IPS-11a (cell line): ENCODE data around the gene CCDC127.
"Not testable (repeated sequence)": the region's sequence is repeated elsewhere in the genome, so short reads cannot be mapped to it uniquely, and the experiment has no call there.

Source experiments
- H3K4me3 ChIP-seq: one replicate; pipeline ENCODE4 v1.5.1; 2013; ENCODE audit warnings: low read depth, low read length, control low read depth

The CCDC127 gene

DNA sequence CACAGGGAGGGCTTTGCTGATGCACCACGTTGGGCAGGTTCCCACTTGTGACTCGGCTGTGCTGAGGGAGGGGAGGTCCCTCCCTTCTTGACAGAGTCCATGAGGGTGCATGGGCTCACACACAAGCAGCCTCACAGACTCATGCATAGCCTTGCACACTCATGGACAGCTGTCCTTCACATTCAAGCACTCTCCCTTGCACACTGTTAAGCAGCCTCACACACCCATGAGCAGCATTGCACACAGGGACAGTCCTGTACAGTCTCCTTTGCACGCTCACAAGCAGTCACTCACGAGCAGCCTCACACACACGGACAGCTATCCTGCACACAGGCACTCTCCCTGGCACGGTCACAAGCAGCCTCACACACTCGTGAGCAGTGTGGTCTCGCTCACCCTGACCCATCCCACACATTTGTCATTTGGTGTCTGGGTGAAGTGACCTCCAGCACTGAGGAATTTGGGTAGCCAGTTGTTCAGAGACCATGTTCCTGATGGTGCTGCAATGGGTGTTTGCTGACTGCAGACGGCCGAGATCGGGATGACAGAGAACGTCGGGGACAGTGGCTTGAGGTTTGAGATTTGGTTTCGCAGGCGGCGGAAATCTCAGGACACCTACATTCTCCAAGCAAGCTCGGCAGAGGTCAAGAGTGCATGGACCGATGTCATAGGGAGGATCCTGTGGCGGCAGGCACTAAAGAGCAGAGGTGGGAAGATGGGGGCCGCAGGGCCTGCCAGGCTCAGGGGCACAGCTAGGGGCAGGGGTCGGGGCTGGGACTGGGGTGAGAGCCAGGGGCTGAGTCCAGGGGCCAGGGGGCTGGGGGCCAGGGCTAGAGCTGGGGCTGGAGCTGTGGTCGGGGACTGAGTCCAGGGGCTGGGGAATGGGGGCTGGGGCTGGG lies 44.3 kb downstream of the CCDC127 start:
- H3K4me3 ChIP-seq = no peak overlapping the region

DNA sequence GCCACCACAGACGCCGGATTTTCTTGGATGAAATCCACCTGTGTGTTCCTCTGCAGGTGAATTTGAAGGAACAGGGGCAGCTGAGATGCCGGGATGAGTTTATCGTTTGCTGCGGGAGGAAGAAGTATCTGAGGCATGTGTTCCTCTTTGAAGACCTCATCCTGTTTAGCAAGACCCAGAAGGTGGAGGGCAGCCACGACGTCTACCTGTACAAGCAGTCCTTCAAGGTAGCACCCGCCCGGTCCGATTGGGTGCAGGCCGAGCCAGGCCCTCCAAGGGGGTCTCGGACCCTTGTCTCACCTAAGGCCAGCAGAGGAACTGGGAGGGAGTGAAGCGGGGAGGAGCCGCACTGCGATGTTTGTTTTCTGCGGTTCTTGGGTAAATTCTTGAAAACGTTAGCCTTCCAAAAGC lies 45.1 kb downstream of the CCDC127 start:
- H3K4me3 ChIP-seq = no peak overlapping the region

DNA sequence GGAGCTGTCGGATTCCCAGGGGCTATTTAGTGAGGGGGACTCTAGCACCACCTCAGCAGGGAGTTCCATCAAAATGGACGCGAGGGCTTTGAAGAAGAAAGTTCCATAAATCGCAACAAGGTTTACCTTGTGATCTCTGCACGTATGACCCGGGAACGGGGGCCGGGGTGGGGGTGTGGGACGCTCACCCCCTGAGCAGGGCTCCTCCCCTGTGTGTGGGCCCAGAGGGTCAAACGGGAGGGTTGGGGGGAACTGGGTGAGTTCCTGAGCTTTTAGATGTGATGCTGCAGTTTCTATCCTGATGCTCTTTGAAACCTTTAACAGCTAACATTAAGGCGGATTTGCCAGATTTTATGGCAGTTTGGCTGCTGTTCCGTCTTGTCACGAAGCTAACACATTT lies 45.5 kb downstream of the CCDC127 start:
- no peak overlapping the region for H3K4me3 ChIP-seq

DNA sequence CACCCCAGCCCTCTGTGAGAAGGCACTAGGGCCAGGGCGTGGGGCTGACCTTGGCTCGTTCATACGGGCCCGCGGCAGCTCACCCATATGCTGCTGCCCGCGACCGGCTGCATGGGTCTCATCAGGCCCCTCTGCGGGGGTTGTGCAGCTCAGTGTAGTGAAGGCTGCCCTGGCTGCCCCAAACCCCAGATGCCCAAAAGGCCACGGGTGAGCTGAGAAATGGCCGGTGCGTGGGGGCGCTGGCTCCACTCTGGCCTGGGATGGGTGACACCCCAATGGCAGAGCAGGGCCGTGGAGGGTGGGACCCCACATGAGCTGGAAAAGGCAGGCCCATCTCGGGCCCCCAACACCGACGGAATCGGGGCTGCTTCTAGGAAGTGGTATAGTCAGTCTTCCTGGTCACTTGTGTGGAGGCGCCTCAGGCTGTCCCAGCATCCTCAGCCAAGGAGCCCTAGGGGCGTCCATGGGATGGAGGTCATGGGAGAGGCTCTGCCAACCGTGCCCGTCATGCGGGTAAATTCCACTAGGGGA lies 46.1 kb downstream of the CCDC127 start:
- H3K4me3 ChIP-seq = no peak overlapping the region

DNA sequence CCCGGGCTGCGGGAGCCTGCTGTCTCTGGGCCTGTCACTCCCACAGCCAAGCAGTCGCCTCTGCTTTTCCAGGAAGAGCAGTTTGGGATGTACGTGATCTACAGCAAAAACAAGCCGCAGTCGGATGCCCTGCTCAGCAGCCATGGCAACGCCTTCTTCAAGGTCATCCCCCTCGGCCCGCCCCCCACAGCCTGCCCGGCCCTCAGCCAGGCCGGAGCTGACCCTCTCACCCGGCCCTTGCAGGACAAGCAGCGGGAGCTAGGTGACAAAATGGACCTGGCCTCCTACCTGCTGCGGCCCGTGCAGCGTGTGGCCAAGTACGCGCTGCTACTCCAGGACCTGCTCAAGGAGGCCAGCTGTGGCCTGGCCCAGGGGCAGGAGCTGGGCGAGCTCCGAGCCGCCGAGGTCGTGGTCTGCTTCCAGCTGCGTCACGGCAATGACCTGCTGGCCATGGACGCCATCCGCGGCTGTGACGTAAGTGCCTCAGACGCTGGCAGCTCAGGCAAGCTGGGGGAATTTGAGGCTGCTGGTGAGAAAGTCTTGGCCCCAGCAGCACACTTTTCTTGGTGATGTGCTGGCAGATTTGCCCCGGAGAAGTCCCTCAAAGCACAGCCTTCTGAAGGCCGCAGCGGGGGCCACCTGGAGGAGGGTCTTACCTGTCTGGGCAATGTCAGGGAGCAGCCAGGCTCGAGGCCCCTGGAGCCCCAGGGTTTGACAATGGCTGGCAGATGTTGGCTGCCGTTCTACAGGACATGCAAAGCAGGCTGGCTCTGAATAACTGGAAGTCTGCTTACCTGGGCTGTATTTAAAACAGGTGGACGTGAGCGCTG lies 46.8 kb downstream of the CCDC127 start:
- H3K4me3 ChIP-seq = no peak overlapping the region

DNA sequence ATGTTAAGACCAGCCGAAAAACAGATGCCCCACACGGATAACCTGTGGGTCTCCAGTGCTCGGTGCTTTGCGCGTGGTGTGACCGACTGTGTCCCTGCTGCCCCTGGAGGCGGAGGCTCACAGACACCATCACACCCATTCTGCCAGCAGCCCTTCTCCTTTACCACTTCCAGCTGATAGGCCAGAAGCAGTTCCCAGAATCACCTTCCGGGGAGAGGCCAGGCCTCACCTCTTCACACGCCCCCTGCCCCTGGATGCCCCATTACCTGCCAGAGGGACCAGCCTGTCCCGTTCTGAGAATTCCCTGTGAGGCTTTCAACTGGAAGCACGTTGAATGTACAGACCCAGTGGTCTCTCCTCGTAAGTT lies 48.2 kb downstream of the CCDC127 start:
- no peak overlapping the region for H3K4me3 ChIP-seq

DNA sequence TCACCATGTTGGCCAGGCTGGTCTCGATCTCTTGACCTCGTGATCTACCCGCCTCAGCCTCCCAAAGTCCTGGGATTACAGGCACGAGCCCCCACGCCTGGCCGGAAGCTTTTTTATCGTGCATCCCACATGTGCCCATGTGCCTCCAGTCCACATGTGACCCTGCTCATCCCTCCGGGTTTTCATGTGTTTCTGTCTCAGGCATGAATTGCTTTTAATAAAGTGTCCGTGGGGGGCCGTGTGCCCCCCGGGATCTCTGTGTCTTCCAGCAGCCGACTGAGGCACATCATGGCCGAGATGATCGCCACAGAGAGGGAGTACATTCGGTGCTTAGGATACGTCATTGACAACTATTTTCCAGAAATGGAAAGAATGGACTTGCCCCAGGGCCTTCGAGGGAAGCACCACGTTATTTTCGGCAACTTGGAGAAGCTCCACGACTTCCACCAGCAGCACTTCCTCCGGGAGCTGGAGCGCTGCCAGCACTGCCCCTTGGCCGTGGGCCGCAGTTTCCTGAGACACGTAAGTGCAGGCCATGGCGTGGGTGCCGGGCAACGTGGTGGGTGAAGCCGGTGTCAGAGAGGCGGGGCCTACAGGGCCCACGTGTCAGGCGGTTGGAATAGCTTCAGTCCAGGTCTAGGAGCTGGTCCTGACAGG lies 48.8 kb downstream of the CCDC127 start:
- H3K4me3 ChIP-seq = no peak overlapping the region

DNA sequence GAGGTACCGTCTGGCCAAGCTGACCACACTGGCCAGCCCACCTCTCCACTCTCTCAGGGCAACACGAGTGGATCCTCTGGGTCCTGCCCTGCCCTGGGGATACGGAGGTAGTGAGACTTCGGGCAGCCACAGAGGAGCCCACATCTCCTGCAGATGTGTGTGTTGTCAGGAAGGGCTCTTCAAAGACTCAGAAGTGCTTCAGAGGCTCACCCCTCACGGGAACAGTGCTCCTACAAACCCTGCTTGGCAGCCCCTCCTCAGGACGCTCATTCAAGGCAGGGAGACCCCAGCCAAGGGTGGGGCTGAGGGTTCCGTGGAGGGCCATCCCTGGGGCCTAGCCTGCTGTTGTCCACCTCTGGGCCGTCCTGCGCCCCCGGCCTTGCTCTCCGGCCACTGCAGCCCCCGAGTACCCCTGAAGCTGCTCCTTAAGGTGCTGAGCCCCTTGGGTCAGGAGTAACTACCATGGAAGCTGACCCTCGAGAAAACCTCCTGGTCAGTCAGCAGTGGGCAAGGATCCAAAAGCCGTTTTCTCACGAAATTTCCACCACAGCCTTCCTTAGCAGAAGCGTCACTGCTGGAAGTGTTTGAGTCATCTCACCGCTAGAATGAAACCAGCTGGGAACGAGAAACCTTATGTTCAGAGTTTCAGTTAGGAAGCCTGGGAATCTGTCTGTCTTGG lies 49.8 kb downstream of the CCDC127 start:
- no peak overlapping the region for H3K4me3 ChIP-seq

DNA sequence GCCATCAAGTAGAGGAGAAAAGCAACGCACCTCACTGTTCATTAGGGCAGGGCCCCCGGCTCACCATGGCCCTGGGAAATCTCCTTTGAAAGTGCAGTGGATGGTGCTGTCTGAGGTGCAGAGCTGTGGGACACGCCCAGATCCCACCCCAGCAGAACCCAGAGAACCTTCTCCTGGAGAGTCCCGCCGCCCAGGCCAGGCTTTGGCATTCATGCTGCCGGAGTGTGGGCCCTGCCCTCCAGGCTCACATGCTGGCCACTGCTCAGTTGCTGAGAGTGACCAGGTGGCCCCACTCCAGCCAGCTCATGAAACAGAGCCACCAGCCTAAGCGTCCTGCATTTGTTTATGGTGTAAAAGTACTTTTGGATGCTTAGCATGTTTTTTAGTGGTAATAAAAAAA lies 50.4 kb downstream of the CCDC127 start:
- H3K4me3 ChIP-seq = no peak overlapping the region

DNA sequence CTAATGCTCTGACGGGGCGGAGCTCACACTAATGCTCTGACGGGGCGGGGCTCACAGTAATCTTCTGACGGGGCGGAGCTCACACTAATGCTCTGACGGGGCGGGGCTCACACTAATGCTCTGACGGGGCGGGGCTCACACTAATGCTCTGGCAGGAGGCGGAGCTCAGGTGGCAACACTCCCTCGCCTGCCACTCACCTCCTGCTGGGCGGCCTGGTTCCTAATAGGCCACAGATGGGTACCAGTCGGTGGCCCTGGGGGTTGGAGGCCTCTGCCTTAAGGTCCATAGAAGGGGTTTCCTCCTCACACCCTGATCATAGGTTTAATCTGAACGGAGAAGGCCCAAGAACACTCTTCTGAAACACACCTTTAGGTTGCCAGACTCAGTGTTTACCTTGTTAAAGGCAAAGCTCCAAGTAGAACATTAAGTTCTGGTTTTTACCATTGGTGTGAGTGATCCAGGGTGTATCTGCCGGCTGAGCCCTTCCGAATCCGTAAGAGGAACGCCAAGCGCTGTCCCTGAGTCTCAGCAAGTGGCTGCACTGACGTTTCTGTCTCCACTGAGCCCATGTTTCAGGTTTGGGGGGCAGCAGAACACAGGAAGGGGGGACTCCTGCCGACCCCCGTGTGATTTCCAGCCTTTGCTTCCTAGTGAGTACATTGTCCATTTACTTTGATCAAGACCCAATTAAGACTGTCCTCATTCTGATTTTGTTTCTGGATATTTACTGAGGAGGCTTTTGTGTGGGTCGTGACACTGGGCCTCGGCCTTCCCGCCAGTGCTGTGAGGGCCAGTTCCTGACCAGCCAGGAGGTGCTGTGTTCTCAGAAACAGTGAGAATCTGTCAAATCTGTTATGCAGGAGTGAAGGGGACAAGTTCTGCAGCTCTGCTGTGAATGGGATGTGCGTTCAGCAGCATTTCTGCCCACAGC lies 51.2 kb downstream of the CCDC127 start:
- H3K4me3 ChIP-seq = no peak overlapping the region

DNA sequence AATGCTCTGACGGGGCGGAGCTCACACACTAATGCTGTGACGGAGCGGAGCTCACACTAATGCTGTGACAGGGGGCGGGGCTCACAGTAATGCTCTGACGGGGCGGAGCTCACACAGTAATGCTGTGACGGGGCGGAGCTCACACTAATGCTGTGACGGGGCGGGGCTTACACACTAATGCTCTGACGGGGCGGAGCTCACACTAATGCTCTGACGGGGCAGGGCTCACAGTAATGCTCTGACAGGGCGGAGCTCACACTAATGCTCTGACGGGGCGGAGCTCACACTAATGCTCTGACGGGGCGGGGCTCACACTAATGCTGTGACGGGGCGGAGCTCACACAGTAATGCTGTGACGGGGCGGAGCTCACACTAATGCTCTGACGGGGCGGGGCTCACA lies 53.2 kb downstream of the CCDC127 start:
- H3K4me3 ChIP-seq = not testable (repeated sequence)

DNA sequence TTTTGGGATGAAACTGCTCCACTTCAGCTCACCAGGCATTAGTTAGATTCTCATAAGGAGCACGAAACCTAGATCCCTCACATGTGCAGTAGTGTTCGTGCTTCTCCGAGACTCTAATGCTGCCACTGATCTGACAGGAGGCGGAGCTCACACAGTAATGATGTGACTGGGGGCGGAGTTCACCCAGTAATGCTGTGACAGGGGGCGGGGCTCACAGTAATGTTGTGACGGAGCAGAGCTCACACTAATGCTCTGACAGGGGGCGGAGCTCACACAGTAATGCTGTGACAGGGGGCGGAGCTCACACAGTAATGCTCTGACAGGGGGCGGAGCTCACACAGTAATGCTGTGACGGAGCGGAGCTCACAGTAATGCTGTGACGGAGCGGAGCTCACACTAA lies 53.7 kb downstream of the CCDC127 start:
- no peak overlapping the region for H3K4me3 ChIP-seq

DNA sequence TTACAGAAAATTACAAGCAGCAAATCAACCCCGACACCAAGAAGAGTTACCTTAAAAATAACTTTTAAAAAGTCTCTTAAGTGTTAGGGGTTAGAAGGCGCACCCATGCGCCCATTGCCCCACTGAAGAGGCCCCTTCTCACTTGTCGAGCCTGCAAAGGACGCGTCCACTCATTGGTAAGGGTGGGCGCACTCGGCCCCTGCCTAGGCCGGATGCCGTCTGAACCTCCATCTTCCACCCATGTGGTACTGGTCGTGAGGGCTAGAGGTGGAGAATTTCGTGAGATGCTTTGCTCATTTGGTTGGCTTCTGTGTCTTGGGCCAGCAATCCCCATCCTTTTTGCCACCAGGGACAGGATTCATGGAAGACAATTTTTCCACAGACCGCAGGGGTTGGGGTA lies 54.1 kb downstream of the CCDC127 start:
- no peak overlapping the region for H3K4me3 ChIP-seq

DNA sequence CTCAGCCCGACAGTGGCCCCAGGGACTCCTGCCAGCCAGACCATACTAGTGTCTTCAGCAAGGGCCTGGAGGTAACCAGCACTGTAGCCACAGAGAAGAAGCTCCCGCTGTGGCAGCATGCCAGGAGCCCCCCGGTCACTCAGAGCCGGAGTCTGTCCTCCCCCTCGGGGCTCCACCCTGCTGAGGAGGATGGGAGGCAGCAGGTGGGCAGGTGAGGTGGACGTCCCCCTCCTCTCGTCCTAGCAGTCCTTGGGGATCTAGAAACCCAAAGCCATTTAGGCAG lies 54.7 kb downstream of the CCDC127 start:
- H3K4me3 ChIP-seq = no peak overlapping the region

DNA sequence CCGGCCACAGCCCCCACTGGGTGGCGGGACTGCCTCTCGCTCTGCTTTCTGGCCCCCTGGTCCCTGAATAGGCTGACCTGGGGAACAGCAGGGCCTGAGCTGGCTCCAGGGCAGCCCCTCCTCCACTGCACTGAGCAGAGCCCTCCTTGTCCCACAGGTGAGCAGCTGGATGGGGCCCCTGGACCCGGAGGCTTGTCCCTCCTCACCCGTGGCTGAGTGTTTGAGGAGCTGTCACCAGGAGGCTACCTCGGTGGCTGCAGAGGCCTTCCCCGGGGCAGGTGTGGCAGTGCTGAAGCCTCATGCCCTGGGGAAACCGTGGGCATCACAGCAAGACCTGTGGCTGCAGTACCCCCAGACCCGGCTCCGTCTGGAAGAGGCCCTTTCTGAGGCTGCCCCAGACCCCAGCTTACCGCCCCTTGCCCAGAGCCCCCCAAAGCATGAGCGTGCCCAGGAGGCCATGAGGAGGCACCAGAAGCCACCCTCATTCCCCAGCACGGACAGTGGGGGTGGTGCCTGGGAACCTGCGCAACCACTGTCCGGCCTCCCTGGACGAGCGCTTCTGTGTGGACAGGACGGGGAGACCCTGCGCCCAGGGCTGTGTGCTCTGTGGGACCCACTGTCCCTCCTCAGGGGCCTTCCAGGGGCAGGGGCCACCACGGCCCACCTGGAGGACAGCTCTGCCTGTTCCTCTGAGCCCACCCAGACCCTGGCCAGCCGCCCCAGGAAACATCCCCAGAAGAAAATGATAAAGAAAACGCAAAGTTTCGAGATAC lies 55.2 kb downstream of the CCDC127 start:
- H3K4me3 ChIP-seq = no peak overlapping the region

DNA sequence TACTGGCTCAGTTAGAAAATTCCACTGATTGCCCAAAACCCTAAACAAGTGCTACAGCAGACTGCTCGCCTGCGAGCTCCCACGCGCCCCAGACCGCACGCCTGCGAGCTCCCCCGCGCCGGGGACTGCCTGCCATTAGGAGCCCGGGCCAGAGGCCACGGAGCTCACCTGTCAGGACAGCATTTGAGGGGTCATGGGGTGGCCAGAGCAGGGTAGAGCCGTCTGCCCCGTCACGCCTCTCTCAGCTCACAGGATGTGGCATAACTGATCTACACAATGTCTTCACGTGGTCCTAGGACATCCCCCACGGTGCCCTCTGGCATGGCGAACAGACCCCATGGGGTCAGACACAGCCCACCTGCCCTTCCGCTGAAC lies 55.8 kb downstream of the CCDC127 start:
- no peak overlapping the region for H3K4me3 ChIP-seq

DNA sequence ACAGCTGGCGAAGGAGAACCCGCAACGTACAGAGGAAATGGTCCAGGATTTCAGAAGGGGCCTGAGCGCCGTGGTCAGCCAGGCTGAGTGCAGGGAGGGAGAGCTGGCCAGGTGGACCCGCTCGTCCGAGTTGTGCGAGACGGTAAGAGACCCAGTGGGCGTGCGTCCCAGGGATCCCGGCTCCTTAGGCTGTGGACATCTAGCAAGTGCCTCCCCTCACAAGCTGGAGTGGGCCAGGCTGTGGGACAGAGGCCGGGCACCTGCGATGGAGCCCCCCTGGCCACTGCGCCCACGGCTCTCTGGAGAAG lies 56.2 kb downstream of the CCDC127 start:
- H3K4me3 ChIP-seq = no peak overlapping the region

DNA sequence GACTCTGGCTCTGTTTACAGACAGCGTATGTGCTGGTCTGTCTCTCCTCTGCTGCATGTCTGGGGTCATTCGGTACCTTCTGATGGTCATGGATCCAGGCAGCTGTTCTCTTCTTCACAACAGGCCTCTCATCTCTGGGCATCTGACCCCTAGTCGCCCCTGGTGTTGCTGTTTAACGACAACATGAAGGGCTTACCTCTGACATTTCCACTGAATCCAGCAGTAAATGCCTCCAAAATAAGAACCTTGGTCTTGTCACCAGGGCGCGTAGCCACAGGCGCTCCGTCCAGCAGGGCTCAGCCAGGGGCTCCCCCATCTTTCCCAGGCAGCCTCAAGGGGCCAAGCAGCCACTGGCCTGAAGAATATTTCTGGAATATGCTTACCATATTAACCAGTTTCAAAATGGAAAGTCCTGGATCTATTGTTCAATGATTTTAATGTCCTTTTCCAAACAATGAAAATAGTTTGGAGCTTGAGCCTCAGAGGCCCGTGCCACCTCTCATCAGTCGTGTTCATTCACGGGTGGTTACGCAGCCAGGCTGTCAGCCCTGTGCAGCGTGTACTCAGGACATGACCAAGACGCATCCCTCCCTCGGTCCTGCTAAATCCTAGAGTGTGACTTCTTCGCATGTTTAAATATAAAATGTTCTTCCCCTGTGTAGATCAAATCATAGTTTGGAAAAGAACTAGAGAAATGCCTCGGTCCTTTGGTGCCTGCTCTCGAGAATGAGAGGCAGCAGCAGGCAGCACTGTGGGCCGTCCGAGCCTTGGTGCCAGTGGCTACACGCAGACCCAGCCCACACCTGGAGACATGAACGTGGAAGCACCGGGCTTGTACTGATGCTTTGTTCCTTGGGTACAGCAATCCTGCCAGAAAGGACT lies 56.8 kb downstream of the CCDC127 start:
- no peak overlapping the region for H3K4me3 ChIP-seq

DNA sequence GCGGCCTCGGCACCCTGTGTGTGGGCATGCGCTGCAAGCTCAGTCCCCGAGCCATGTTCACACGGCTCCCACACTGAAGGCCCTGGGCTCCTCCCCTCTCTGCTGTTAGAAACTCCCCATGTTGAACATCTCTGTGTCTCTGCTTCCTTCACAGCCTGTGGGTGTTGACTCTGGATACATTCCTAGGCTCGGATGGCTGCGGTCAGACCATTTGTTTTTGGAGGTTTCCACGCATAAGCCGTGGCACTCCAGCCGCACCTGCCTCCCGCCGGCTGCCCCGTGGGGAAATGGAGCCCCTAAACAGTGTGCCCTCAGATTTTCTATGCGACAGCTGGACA lies 57.8 kb downstream of the CCDC127 start:
- H3K4me3 ChIP-seq = no peak overlapping the region
